A673 (cell line): ENCODE measurements around the gene ENTPD7.

Experiments used
- CTCF ChIP-seq: fragments of 300-800, 200-600 bp; sonication (generic); conservative IDR thresholded peaks from 2 replicates; pipeline ENCODE4 v1.5.1; 2017; ENCODE audit warnings: low read depth, mild to moderate bottlenecking, antibody characterized with exemption, low read length, moderate library complexity, mixed read lengths
- EZH2 ChIP-seq: fragments of 200-600 bp; sonication (generic); IDR thresholded peaks from 2 replicates; pipeline ENCODE4 v1.6.1; 2017; ENCODE audit warnings: borderline replicate concordance, low read depth, mild to moderate bottlenecking, mixed read lengths, antibody characterized with exemption, low read length; ENCODE audit not compliant: poor library complexity, severe bottlenecking

GRCh38 chr10:99700649-99701048 is 41.3 kb downstream of the ENTPD7 start:
- TF ChIP-seq CTCF (no peak), EZH2 (no peak)
